H1 (cell line): Measurements from ENCODE around the gene ABCF3. TPM values are rescaled to one million over a fixed set of nuclear protein-coding genes. Genes with fewer than 3 reads are reported as not detected.

ENCODE experiments used
- CTCF ChIA-PET: fragments of 300-600 bp; sonication (Branson Sonifier 250); formaldehyde crosslinking; loops from one replicate; lab custom pipeline; 2021; ENCODE audit not compliant: partially characterized antibody; lab: Charles Lee
- POLR2A ChIA-PET: fragments of 300-600 bp; sonication (Branson Sonifier 250); formaldehyde crosslinking; loops from one replicate; lab custom pipeline; 2021; ENCODE audit warnings: inconsistent platforms; ENCODE audit not compliant: partially characterized antibody; lab: Charles Lee
- DNase-seq, 2 experiments: peaks; one replicate each; pipeline versions ENCODE4 v3.0.0 to v3.0.0-alpha.2; 2010 to 2022; ENCODE audit warnings: low spot score in 2 of 2, low read depth in 1 of 2, mixed read lengths in 1 of 2
- FAIRE-seq: peaks from 2 replicates; lab custom pipeline; 2011; peaks lifted over from hg19 to GRCh38; lab: Jason Lieb, UNC
- H2AFZ ChIP-seq: 2 replicates; pipeline ENCODE4 v1.8.1; 2012; ENCODE audit warnings: low read length, inconsistent platforms
- H2AK5ac ChIP-seq: 2 replicates; pipeline ENCODE4 v1.6.1; 2013; ENCODE audit warnings: low read depth, low read length
- H2BK120ac ChIP-seq: replicated peaks from 2 replicates; pipeline ENCODE3; 2013; ENCODE audit warnings: low read depth, low read length, inconsistent platforms
- H2BK12ac ChIP-seq: 2 replicates; pipeline ENCODE4 v1.6.1; 2013; ENCODE audit warnings: low read depth, low read length
- H2BK15ac ChIP-seq: 2 replicates; pipeline ENCODE4 v1.6.1; 2013; ENCODE audit warnings: low read length
- H2BK20ac ChIP-seq: 2 replicates; pipeline ENCODE4 v1.6.1; 2013; ENCODE audit warnings: low read length
- H2BK5ac ChIP-seq: 2 replicates; pipeline ENCODE4 v1.6.1; 2013; ENCODE audit warnings: low read depth, low read length
- H3K14ac ChIP-seq: 2 replicates; pipeline ENCODE4 v1.6.1; 2013; ENCODE audit warnings: inconsistent platforms; ENCODE audit not compliant: insufficient read length
- H3K18ac ChIP-seq: 2 replicates; pipeline ENCODE4 v1.6.1; 2013; ENCODE audit warnings: low read length; ENCODE audit errors: extremely low read depth
- H3K23ac ChIP-seq: 2 replicates; pipeline ENCODE4 v1.6.1; 2013; ENCODE audit warnings: inconsistent platforms; ENCODE audit not compliant: insufficient read length
- H3K23me2 ChIP-seq: 2 replicates; pipeline ENCODE4 v1.6.1; 2013; ENCODE audit warnings: low read depth, low read length
- H3K27ac ChIP-seq: 2 replicates; pipeline ENCODE4 v1.6.1; 2011; ENCODE audit warnings: low read depth, low read length, inconsistent platforms
- H3K27me3 ChIP-seq, 4 experiments: replicated peaks in 1 of 4; 1 replicate in 1 of 4; 2 replicates in 3 of 4; pipeline versions ENCODE4 v1.6.1 to v1.8.1; 2011 to 2013; ENCODE audit warnings: low read length in 3 of 4, mild to moderate bottlenecking in 3 of 4, inconsistent platforms in 2 of 4, mixed read lengths in 2 of 4, moderate library complexity in 1 of 4; ENCODE audit not compliant: control insufficient read depth in 3 of 4, insufficient read depth in 3 of 4; ENCODE audit errors: extremely low read depth in 1 of 4
- H3K36me3 ChIP-seq, 4 experiments: 2 replicates each; pipeline versions ENCODE4 v1.6.1 to v1.8.1; 2011 to 2013; ENCODE audit warnings: mild to moderate bottlenecking in 4 of 4, low read length in 3 of 4, moderate library complexity in 2 of 4, control low read depth in 1 of 4, inconsistent platforms in 1 of 4; ENCODE audit not compliant: insufficient read depth in 4 of 4, control insufficient read depth in 2 of 4
- H3K4ac ChIP-seq: replicated peaks from 2 replicates; pipeline ENCODE3; 2013; ENCODE audit warnings: low read length, low read depth, mixed read lengths, inconsistent platforms; ENCODE audit not compliant: insufficient read length
- H3K4me1 ChIP-seq, 4 experiments: replicated peaks in 1 of 4; 1 replicate in 1 of 4; 2 replicates in 3 of 4; pipeline versions ENCODE4 v1.6.1 to v1.8.1; 2011 to 2013; ENCODE audit warnings: low read length in 3 of 4, inconsistent platforms in 2 of 4, mixed read lengths in 1 of 4; ENCODE audit not compliant: insufficient read depth in 4 of 4, control insufficient read depth in 3 of 4
- H3K4me2 ChIP-seq, 2 experiments: 2 replicates each; pipeline versions ENCODE4 v1.6.1 to v1.8.1; 2011 to 2013; ENCODE audit warnings: low read depth in 2 of 2, low read length in 2 of 2, control low read depth in 1 of 2, inconsistent platforms in 1 of 2, mild to moderate bottlenecking in 1 of 2; ENCODE audit not compliant: insufficient read depth in 1 of 2
- H3K4me3 ChIP-seq, 4 experiments: fragments of 200-600, 300-600 bp in 1 of 4; sonication (generic), shearing (Covaris generic), sonication (Bioruptor Twin) in 1 of 4; 2 replicates each; pipeline versions ENCODE4 v1.5.1 to v1.8.1; 2011 to 2016; ENCODE audit warnings: low read length in 4 of 4, low read depth in 3 of 4, control low read depth in 2 of 4, inconsistent platforms in 2 of 4, mild to moderate bottlenecking in 2 of 4, mixed read lengths in 1 of 4, moderate library complexity in 1 of 4; ENCODE audit not compliant: insufficient read depth in 2 of 4; ENCODE audit errors: extremely low read depth in 1 of 4
- H3K56ac ChIP-seq: replicated peaks from 2 replicates; pipeline ENCODE3; 2013; ENCODE audit warnings: low read depth, mild to moderate bottlenecking, mixed read lengths, low read length, inconsistent platforms; ENCODE audit not compliant: insufficient read length
- H3K79me1 ChIP-seq: 2 replicates; pipeline ENCODE4 v1.6.1; 2013; ENCODE audit warnings: low read depth, low read length, control low read depth
- H3K79me2 ChIP-seq, 2 experiments: 2 replicates each; pipeline versions ENCODE4 v1.6.1 to v1.8.1; 2012 to 2013; ENCODE audit warnings: low read length in 2 of 2, mild to moderate bottlenecking in 2 of 2, inconsistent platforms in 1 of 2; ENCODE audit not compliant: insufficient read depth in 2 of 2, control insufficient read depth in 1 of 2
- H3K9ac ChIP-seq, 4 experiments: replicated peaks in 1 of 4; 1 replicate in 1 of 4; 2 replicates in 3 of 4; pipeline versions ENCODE4 v1.6.1 to v1.8.1; 2011 to 2013; ENCODE audit warnings: low read depth in 3 of 4, low read length in 3 of 4, control low read depth in 2 of 4, mild to moderate bottlenecking in 2 of 4, moderate library complexity in 2 of 4, inconsistent platforms in 1 of 4; ENCODE audit errors: extremely low read depth in 1 of 4
- H3K9me3 ChIP-seq, 2 experiments: 2 replicates each; pipeline versions ENCODE4 v1.6.1 to v1.8.1; 2012 to 2013; ENCODE audit warnings: mild to moderate bottlenecking in 2 of 2, moderate library complexity in 2 of 2, control low read depth in 1 of 2, inconsistent platforms in 1 of 2, low read depth in 1 of 2, low read length in 1 of 2, mixed read lengths in 1 of 2; ENCODE audit not compliant: insufficient read depth in 2 of 2
- H4K20me1 ChIP-seq, 2 experiments: replicated peaks in 1 of 2; 2 replicates each; pipeline versions ENCODE3 to v1.8.1; 2011 to 2013; ENCODE audit warnings: inconsistent platforms in 2 of 2, low read length in 2 of 2, mild to moderate bottlenecking in 1 of 2; ENCODE audit not compliant: insufficient read depth in 2 of 2, control insufficient read depth in 1 of 2
- H4K5ac ChIP-seq: 2 replicates; pipeline ENCODE4 v1.6.1; 2013; ENCODE audit warnings: low read length, low read depth, mixed read lengths, inconsistent platforms; ENCODE audit not compliant: insufficient read length
- H4K8ac ChIP-seq: 2 replicates; pipeline ENCODE4 v1.8.0; 2013; ENCODE audit warnings: mild to moderate bottlenecking, moderate library complexity, low read length, inconsistent platforms; ENCODE audit not compliant: insufficient read depth; ENCODE audit errors: extremely low read depth
- H4K91ac ChIP-seq: replicated peaks from 2 replicates; pipeline ENCODE3; 2013; ENCODE audit warnings: low read length, mixed read lengths, inconsistent platforms; ENCODE audit not compliant: insufficient read length
- BRCA1 ChIP-seq: IDR thresholded peaks from 2 replicates; pipeline ENCODE4 v1.6.1; 2012; ENCODE audit warnings: low read depth, low read length, improper control_type of control experiment
- CEBPB ChIP-seq: IDR thresholded peaks from 2 replicates; pipeline ENCODE4 v1.6.1; 2012; ENCODE audit warnings: low read depth, low read length
- E2F6 ChIP-seq: IDR thresholded peaks from 2 replicates; pipeline ENCODE4 v1.6.1; 2012; ENCODE audit warnings: inconsistent platforms
- RAD21 ChIP-seq, 2 experiments: IDR thresholded peaks in 1 of 2; conservative IDR thresholded peaks in 1 of 2; 2 replicates each; pipeline ENCODE4 v1.6.1; 2011; ENCODE audit warnings: low read depth in 2 of 2, low read length in 2 of 2, improper control_type of control experiment in 1 of 2, inconsistent platforms in 1 of 2, mild to moderate bottlenecking in 1 of 2, moderate library complexity in 1 of 2
- SUZ12 ChIP-seq: fragments of 200-600 bp; sonication (generic); IDR thresholded peaks from 2 replicates; pipeline ENCODE4 v1.6.1; 2012; ENCODE audit warnings: mild to moderate bottlenecking, inconsistent platforms, low read length, moderate library complexity, mixed read lengths
- TAF1 ChIP-seq: IDR thresholded peaks from 2 replicates; pipeline ENCODE4 v1.6.1; 2011; ENCODE audit warnings: mild to moderate bottlenecking, low read depth, low read length
- TAF7 ChIP-seq: optimal IDR thresholded peaks from 2 replicates; pipeline ENCODE3; 2011; ENCODE audit warnings: low read depth, mild to moderate bottlenecking, inconsistent platforms, low read length, moderate library complexity, borderline replicate concordance
- TBP ChIP-seq: IDR thresholded peaks from 2 replicates; pipeline ENCODE4 v1.6.1; 2011; ENCODE audit warnings: low read depth, low read length, improper control_type of control experiment
- WGBS, 2 experiments: shearing (Covaris generic) in 1 of 2; methylation state at CpG; one replicate each; pipeline versions ENCODE4 v1.1.6 to v1.1.7; 2013 to 2015; ENCODE audit warnings: low lambda C conversion rate in 2 of 2, mixed read lengths in 2 of 2, inconsistent platforms in 1 of 2, low coverage in 1 of 2, missing lambda C conversion rate in 1 of 2; ENCODE audit not compliant: insufficient replicate concordance in 2 of 2, insufficient coverage in 1 of 2, insufficient read length in 1 of 2; ENCODE audit errors: extremely low coverage in 1 of 2, missing lambda C conversion rate in 1 of 2; 5-methylcytosine and 5-hydroxymethylcytosine counted together
- polyA plus RNA-seq, 7 experiments: library from polyadenylated mRNA; depleted of rRNA in 3 of 7; stranded (reverse) in 5 of 7; unstranded in 2 of 7; fragments of >200 nt in 5 of 7; fragments of 200-250 nt in 2 of 7; gene quantifications; 1 replicate in 5 of 7; 2 replicates in 1 of 7; 4 replicates in 1 of 7; pipeline versions ENCODE4 v1.2.1 to v1.2.3, GENCODE V29; 2011 to 2013; ENCODE audit warnings: missing spikeins in 2 of 7, mixed read lengths in 2 of 7
- total RNA-seq: library from RNA; stranded (reverse); fragmentation: NEBNext Ultra II Directional; extraction: Animal tissue kit (Norgen Biotek cat#: 25700); gene quantifications from 2 replicates; pipeline ENCODE4 v1.2.1, GENCODE V29; 2021

ABCF3 gene
- total and polyA plus RNA-seq, 2 of the 8 experiments (the other 6 are each of a cell fraction or from before 2014, with no cell fraction given), result 51.6 to 57.8 TPM

- H4K91ac ChIP-seq, result no peak overlapping the region
- peaks cover 34 to 54% (median 48%) of the 10 kb centered on the region in 4 experiments for H3K27me3 ChIP-seq
- no peak overlapping the region for H3K23ac ChIP-seq
- no peak overlapping the region for H4K8ac ChIP-seq
- FAIRE-seq (no peak), DNase-seq (no peak)
- no peak overlapping the region for H2BK12ac ChIP-seq
- no peak overlapping the region for H2AFZ ChIP-seq
- H3K27ac ChIP-seq, result no peak overlapping the region
- H4K20me1 ChIP-seq, result peaks cover 4 to 7% of the 10 kb centered on the region in 2 experiments
- H2BK20ac ChIP-seq, result no peak overlapping the region
- WGBS, 2 experiments, result 85% methylated on average over 21 of the region's 23 CpGs; no CpG with 5 or more reads in 1 of the 2 experiments
- H3K4me2 ChIP-seq, result no peak overlapping the region
- no peak overlapping the region for H2BK5ac ChIP-seq
- H3K4ac ChIP-seq, result no peak overlapping the region
- no peak overlapping the region for H3K14ac ChIP-seq
- H3K36me3 ChIP-seq, result peaks cover 0 to 8% (median 0%) of the 10 kb centered on the region in 4 experiments; a peak in 1 of 8 replicates
- no peak overlapping the region for H4K5ac ChIP-seq
- H3K23me2 ChIP-seq, result peaks cover 11% of the 10 kb centered on the region; the same call in 1 of the 2 replicates
- H3K4me1 ChIP-seq, result peaks cover 0 to 20% (median 4%) of the 10 kb centered on the region in 4 experiments; a peak in 5 of 7 replicates
- CTCF ChIA-PET, result interaction anchor here (1.1 to 10.3 kb wide), 6 partner anchors 7 to 104 kb away, joined by 4 to 183 read pairs (median 4); partner anchors contain the start of genes CAMK2N2, EEF1AKMT4 and FAM131A
- no peak overlapping the region for H3K56ac ChIP-seq
- no peak for TF ChIP-seq CEBPB
- no peak for TF ChIP-seq TBP
- TF ChIP-seq SUZ12, result no peak
- no peak for TF ChIP-seq BRCA1
- TF ChIP-seq TAF7, result no peak
- no peak for TF ChIP-seq RAD21 (IDR thresholded peaks at IDR 0.05 in 1 of 2, conservative IDR thresholded peaks at IDR 0.05 in 1 of 2; ENCODE audit: low read depth in 2 of 2, low read length in 2 of 2)
- TF ChIP-seq E2F6, result no peak
- no peak for TF ChIP-seq TAF1
- H3K9me3 ChIP-seq, result no peaks in the 10 kb centered on the region
- H3K18ac ChIP-seq, result no peak overlapping the region
- POLR2A ChIA-PET, result interaction anchor here (1.1 to 1.8 kb wide), 3 partner anchors 7 to 38 kb away, joined by 3 to 10 read pairs (median 3); no protein-coding TSS in a partner anchor
- no peak overlapping the region for H2BK120ac ChIP-seq
- H3K79me2 ChIP-seq, result no peaks in the 10 kb centered on the region
- no peak overlapping the region for H3K4me3 ChIP-seq
- H2BK15ac ChIP-seq, result no peak overlapping the region
- no peaks in the 10 kb centered on the region for H3K79me1 ChIP-seq
- no peak overlapping the region for H3K9ac ChIP-seq
- H2AK5ac ChIP-seq, result no peak overlapping the region
These were observed 47.3 kb downstream of the ABCF3 start for GRCh38 chr3:184233127-184233843.
